ENCODE results near the gene PIK3AP1.

DNA sequence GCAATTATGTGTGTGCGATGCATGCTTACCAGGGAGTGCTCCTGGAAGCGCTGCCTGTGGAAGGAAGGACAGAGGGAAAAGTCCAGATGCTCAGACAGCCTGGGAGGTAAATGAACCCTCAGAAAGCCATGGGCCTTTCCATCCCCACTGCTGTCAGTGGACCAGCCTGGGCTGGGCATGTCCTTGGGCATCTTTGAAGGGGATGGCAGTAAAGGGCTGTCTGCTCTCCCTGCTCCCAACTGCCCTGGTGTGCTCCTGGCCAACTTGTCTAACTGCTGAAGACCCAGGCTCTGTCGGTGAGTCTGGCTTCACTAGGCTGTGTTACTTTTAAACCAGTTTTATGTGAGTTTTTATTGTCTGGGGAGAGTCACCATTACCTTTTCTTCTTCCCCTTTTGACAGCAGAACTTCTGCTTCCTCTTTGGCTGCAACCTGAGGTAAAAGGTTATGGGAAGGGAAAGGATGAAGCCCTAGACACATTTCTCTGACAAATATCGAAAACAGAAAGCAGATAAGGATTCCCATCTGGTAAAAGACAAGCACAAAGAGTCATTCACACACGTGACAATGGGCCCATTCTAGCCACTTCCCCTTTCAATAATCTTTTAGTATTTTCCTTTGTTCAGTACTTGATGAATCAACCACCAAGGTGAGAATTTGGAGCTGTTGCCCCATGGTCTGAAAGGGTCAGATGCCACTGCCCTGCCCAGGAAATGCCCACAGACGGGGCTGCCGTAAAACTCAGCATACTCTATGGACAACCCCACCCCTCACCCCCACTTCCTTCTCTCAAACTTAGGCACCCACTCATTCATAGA is 27.6 kb upstream of the PIK3AP1 start:
- TF ChIP-seq, protein P1, sequence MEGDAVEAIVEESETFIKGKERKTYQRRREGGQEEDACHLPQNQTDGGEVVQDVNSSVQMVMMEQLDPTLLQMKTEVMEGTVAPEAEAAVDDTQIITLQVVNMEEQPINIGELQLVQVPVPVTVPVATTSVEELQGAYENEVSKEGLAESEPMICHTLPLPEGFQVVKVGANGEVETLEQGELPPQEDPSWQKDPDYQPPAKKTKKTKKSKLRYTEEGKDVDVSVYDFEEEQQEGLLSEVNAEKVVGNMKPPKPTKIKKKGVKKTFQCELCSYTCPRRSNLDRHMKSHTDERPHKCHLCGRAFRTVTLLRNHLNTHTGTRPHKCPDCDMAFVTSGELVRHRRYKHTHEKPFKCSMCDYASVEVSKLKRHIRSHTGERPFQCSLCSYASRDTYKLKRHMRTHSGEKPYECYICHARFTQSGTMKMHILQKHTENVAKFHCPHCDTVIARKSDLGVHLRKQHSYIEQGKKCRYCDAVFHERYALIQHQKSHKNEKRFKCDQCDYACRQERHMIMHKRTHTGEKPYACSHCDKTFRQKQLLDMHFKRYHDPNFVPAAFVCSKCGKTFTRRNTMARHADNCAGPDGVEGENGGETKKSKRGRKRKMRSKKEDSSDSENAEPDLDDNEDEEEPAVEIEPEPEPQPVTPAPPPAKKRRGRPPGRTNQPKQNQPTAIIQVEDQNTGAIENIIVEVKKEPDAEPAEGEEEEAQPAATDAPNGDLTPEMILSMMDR (conservative IDR thresholded peaks at IDR 0.05; ENCODE audit: low read depth, low read length): no peak
- TF ChIP-seq EZH2 (IDR thresholded peaks at IDR 0.05; ENCODE audit: low read length, unreplicated experiment) (no peak), EZH2phosphoT487 (IDR thresholded peaks at IDR 0.05; ENCODE audit: borderline replicate concordance, low read length) (no peak)

Data from PC-3 (cell line).